Colonic mucosa (tissue), 4 donors: ENCODE data around the gene IQUB. TPM values are rescaled to one million over a fixed set of nuclear protein-coding genes. Genes with fewer than 3 reads are reported as not detected.

Source experiments
- DNase-seq: peaks from one replicate; pipeline ENCODE4 v3.0.0-alpha.2; 2020
- H3K27ac ChIP-seq: fragments of 200-600 bp; one replicate; pipeline ENCODE4 v1.8.0; 2021
- H3K27me3 ChIP-seq: fragments of 200-600 bp; one replicate; pipeline ENCODE4 v1.8.0; 2021
- H3K36me3 ChIP-seq: fragments of 200-600 bp; one replicate; pipeline ENCODE4 v1.8.0; 2021
- H3K4me1 ChIP-seq: fragments of 200-600 bp; one replicate; pipeline ENCODE4 v1.8.0; 2021; ENCODE audit warnings: mild to moderate bottlenecking
- H3K4me3 ChIP-seq: fragments of 200-600 bp; one replicate; pipeline ENCODE4 v1.8.0; 2021
- H3K9ac ChIP-seq, 2 donors: one replicate each; pipeline ENCODE4 v1.7.0; 2013; ENCODE audit warnings: control low read depth in 2 of 2, low read depth in 2 of 2, low read length in 2 of 2
- H3K9me3 ChIP-seq: fragments of 200-600 bp; one replicate; pipeline ENCODE4 v1.8.0; 2021
- CTCF ChIP-seq: fragments of 200-600 bp; IDR thresholded peaks from one replicate; pipeline ENCODE4 v1.8.0; 2022; ENCODE audit warnings: antibody characterized with exemption, mild to moderate bottlenecking
- intact Hi-C: fragments of 100-400 bp; cut with DNase I; formaldehyde crosslinking; loops from one replicate; pipeline ENCODE4 v1.14.1; 2022
- total RNA-seq, 2 donors: library from RNA; stranded (reverse); fragmentation: NEBNext Ultra II Directional in 1 of 2; extraction: Animal tissue kit (Norgen Biotek cat#: 25700) in 1 of 2; gene quantifications; one replicate each; pipeline ENCODE4 v1.2.1, GENCODE V29; 2021
- donor health status: healthy.
- donor health status: DM: no; HTN: no; CAD: no.
- donor health status: DM: no; HTN: no; CAD: no.

Gene IQUB
- total RNA-seq, 2 donors from 2014 or later, result 0.16 TPM; not detected in 1

DNA sequence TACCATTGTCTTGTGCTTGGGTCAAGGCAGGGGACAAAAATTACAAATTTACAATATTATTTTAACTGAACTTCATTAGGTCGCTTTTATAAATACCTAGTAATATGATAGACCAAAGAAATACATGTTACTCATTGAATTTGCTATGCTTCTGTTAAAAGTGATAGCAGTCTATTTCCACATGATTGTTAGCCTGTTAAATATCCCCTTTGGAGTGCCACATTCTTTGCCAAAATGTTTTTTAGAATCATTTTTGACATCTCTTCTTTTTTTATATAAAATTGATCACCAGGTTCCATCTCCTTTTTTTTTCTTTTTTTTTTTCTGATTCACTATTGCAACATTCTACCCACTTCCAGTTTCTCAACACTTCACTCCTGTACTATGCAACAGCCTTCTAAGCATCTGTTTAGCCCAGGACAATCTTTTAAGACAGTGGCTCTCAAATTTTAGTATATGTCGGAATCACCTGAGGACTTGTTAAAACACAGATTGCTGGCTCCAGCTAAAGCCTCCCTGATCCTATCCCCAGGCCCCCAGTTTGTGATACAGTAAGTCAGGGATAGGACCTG, 39.6 kb upstream of the IQUB start:
- intact Hi-C loops, result no loop called here
- Histone ChIP-seq H3K27me3 (no peaks in the 10 kb centered on the region), H3K4me3 (no peak overlapping the region), H3K9ac (no peak overlapping the region), H3K36me3 (no peaks in the 10 kb centered on the region), H3K4me1 (no peaks in the 10 kb centered on the region), H3K9me3 (no peaks in the 10 kb centered on the region), H3K27ac (no peak overlapping the region)
- DNase-seq, result no peak
- no peak for TF ChIP-seq CTCF

GRCh38 chr7:123573341-123573740, 38.9 kb upstream of the IQUB start:
- no peaks in the 10 kb centered on the region for H3K9me3 ChIP-seq
- H3K27ac ChIP-seq, result no peak overlapping the region
- H3K4me3 ChIP-seq, result no peak overlapping the region
- no peaks in the 10 kb centered on the region for H3K4me1 ChIP-seq
- no peak for TF ChIP-seq CTCF
- intact Hi-C loops, result no loop called here
- no peaks in the 10 kb centered on the region for H3K36me3 ChIP-seq
- H3K9ac ChIP-seq, result no peak overlapping the region
- DNase-seq, result no peak
- H3K27me3 ChIP-seq, result no peaks in the 10 kb centered on the region

GRCh38 chr7:123571684-123572083, 37.3 kb upstream of the IQUB start:
- Histone ChIP-seq H3K4me3 (no peak overlapping the region), H3K9me3 (no peaks in the 10 kb centered on the region), H3K36me3 (no peaks in the 10 kb centered on the region), H3K9ac (no peak overlapping the region), H3K27me3 (no peaks in the 10 kb centered on the region), H3K27ac (no peak overlapping the region), H3K4me1 (no peaks in the 10 kb centered on the region)
- TF ChIP-seq CTCF, result no peak
- DNase-seq, result no peak
- intact Hi-C loops, result no loop called here

DNA sequence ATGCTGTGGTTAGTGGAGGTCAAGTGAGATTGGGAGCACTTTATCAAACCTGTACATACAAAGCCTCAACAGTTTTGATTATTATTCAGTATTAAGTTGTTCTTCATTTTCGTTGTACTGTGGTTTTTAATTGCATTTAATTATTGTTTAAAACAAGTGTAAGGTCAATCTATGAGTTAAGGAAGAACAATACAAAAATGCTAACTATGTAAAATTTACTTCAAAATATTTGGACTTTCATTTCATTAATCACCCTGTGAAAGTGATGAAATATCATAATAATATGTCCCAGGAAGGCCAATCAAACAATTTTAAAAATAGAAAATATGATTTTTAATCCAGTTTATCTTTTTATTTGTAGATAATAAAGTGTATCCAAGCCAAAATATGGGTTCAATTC, 36.8 kb upstream of the IQUB start:
- Histone ChIP-seq H3K9ac (no peak overlapping the region), H3K4me3 (no peak overlapping the region), H3K36me3 (no peaks in the 10 kb centered on the region), H3K27me3 (no peaks in the 10 kb centered on the region), H3K9me3 (no peaks in the 10 kb centered on the region), H3K27ac (no peak overlapping the region), H3K4me1 (no peaks in the 10 kb centered on the region)
- no peak for TF ChIP-seq CTCF
- DNase-seq, result no peak
- intact Hi-C loops, result no loop called here

GRCh38 chr7:123570390-123571182, 36.2 kb upstream of the IQUB start:
- Histone ChIP-seq H3K27me3 (no peaks in the 10 kb centered on the region), H3K9me3 (no peaks in the 10 kb centered on the region), H3K4me1 (no peaks in the 10 kb centered on the region), H3K27ac (no peak overlapping the region), H3K36me3 (no peaks in the 10 kb centered on the region), H3K4me3 (no peak overlapping the region), H3K9ac (no peak overlapping the region)
- TF ChIP-seq CTCF, result no peak
- DNase-seq, result no peak
- intact Hi-C loops, result no loop called here
